ENCODE measurements around the gene ASTN2.

Gene ASTN2, protein sequence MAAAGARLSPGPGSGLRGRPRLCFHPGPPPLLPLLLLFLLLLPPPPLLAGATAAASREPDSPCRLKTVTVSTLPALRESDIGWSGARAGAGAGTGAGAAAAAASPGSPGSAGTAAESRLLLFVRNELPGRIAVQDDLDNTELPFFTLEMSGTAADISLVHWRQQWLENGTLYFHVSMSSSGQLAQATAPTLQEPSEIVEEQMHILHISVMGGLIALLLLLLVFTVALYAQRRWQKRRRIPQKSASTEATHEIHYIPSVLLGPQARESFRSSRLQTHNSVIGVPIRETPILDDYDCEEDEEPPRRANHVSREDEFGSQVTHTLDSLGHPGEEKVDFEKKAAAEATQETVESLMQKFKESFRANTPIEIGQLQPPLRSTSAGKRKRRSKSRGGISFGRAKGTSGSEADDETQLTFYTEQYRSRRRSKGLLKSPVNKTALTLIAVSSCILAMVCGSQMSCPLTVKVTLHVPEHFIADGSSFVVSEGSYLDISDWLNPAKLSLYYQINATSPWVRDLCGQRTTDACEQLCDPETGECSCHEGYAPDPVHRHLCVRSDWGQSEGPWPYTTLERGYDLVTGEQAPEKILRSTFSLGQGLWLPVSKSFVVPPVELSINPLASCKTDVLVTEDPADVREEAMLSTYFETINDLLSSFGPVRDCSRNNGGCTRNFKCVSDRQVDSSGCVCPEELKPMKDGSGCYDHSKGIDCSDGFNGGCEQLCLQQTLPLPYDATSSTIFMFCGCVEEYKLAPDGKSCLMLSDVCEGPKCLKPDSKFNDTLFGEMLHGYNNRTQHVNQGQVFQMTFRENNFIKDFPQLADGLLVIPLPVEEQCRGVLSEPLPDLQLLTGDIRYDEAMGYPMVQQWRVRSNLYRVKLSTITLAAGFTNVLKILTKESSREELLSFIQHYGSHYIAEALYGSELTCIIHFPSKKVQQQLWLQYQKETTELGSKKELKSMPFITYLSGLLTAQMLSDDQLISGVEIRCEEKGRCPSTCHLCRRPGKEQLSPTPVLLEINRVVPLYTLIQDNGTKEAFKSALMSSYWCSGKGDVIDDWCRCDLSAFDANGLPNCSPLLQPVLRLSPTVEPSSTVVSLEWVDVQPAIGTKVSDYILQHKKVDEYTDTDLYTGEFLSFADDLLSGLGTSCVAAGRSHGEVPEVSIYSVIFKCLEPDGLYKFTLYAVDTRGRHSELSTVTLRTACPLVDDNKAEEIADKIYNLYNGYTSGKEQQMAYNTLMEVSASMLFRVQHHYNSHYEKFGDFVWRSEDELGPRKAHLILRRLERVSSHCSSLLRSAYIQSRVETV (N-terminal part only)

DNA sequence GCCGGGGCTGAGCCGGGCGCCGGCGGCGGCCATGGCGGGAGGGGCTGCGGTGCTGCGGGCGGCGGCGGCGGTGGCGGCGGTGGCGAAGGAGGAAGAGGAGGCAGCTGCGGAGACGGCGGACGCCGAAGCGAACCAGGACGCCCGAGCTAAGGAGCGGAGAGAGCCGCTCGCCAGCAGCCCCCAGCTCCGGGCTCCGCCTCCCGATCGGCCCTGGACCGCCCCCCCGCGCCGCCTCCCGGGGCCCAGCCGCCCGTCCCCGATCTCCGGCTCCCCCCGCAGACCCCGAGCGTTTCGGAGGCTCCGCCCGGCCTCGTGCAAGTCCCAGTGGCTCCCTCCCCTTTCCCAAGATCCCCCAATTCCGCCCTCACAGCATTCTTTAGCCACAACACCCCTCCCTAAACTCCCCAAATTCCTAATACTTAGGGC is at the start of gene ASTN2:
Gene ASTN2, minus strand, starts transcription at position 152 of the 426 bp plus-strand sequence. Its CDS starts 119 bp downstream, at position 33.
- DNase-seq, result no peak

DNA sequence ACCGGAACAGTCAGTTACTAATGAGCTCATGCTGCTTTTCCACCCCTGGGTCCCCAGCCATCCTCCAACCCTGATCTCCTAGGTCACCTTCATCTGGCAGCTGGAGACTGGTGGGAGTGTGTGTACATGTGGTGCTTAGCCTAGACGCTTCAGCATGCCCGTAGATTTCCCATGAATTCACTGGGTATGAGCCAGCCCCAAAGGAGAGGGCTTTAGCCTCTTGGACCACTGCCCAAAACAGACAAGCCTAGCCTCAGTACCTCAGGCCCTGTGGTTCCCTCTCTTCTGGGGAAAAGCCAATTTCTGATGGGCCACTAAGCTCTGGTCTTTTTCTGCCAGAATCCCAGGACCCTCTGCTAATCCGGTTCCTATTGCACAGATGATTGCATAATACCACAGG is 48.0 kb upstream of the ASTN2 start:
- no peak for DNase-seq

DNA sequence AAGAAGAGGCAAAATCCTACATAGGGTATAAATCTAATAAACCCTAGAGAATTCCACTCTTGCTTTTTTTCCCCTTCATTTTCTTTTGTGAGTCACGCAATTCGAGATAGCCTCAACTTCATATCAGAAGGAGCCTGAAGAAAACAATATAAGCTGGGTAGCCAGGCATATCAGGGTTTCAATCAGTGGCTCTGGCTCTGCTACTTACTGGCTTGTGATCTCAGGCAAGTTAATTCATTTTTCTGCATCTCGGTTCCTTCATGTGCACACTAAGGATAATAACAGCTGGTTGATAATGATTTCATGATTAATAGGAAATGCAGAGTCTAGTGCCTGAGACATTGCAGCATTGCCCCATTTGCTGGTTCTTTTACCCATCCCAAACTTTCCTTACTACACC is 46.5 kb upstream of the ASTN2 start:
- DNase-seq, result no peak

DNA sequence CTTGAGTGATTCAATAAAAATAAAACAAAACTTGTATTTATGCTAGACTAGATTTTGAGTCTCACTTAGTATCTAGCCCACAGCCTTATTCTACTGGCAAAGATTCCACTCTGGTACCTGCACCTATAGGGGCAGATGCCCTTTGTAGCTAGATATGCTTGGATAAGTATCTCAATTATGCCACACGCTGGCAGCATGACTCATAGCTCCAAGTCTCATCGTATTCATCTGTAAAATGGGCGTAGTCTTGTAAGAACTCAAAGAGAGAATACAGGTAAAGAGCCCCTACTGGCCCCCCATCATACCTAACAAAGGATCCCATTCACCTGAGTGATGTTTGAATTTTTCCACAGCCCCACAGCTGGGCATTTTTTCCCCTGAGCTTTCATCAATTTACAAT is 45.9 kb upstream of the ASTN2 start:
- DNase-seq, result no peak

DNA sequence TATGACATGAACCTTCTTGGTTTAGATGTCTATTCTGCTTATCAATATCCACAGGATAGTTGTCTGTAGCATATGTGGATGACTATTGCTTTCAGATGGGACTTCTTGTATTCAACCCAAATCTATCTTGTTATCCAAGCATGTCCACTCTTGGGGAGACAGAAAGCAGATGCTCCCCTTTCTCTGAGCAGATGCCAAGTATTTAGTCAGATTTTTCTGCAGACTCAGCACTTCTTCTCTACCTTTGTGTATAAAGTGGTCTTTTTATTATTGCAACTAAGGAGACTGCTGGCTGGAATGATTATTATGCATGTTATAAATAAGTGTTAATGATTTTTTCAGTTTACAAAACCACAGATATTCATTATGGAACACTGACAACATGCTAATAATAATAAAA is 45.1 kb upstream of the ASTN2 start:
- no peak for DNase-seq

DNA sequence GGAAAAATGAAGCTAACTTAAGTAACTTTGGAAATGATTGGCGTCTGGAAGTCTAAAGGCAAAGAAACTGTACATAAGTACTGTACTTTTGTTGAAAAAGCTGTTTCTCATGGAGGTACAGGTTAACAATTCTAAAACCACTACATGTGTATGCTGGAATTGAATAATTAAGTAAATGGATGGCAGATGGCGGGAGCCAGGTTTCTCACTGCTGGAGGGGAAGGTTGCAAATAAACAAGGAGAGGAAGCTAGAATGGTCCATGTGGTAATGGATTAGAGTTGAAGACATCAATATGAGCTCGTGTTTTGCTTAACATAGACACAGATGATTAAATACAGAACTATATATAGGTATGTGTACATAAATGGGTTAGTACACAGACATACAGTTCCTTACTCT is 43.2 kb upstream of the ASTN2 start:
- DNase-seq, result no peak

DNA sequence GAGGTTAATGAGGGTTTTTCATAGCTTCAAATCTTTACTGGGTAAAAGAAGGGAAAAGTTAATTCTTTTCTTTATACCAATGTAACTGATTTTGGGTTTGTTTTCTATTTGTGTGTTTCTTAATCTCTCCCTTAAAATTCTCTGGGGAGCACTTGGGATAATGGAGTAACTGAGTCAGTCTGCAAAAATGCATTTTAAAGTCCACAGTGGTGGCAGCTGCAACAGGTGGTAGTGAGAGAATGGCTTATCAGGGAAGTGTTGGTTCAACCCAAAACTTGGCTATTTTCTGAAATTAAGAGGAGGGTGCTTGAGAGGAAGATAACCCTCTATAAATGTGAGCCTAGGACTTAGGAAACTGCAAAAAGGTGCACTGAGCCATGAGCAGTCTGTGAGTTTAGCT is 39.9 kb upstream of the ASTN2 start:
- no peak for DNase-seq

DNA sequence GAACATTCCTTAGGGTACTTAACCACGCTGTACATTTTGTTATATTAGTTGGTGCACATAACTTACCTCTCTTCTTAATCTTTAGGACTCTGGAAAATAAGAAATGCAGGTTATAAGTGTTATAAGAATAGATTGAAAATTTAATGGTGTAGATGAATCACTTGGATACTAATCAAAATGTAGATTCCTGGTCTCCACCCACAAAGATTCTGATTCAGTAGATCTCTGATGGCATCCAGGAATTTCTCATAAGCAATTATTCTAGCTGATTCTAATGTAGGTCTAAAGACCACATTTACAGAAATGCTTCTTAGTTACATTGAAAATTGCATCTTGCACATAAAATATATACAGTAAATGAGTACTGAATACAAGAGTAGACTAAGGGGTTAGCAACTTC is 38.9 kb upstream of the ASTN2 start:
- no peak for DNase-seq

DNA sequence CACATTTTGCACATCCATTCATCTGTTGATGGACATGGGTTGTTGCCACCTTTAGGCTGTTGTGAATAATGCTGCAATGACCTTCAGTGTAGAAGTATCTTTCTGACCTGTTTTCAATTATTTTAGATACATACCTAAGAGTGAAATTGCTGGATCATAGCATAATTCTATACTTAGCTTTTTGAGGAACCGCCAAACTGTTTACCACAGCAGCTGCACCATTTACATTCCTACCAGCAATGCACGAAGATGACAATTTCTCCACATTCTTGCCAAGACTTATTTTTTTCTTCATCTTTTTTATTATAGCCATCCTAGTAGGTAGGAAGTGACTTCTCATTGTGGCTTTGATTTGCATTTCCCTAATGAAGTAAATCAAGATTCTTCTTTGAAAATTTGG is 36.5 kb upstream of the ASTN2 start:
- DNase-seq, result no peak

DNA sequence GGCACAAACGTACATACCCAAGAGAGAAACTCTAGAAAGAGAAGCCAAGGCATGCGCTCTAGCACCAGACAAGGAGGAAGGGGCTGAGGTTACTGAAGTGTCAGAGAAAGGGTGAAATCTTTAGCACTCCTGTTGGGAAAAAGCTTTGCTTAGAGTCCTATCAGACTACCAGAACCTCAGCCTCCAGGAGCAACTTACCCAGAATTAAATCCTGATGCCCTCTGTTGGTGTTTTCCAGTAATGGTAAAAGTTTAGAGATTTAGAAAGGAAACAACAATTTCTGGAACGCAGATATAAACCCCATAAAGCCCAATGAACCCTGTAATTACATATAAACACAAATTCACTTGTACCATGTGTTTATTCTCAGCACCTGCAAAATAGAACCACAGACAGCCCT is 33.2 kb upstream of the ASTN2 start:
- DNase-seq, result no peak

DNA sequence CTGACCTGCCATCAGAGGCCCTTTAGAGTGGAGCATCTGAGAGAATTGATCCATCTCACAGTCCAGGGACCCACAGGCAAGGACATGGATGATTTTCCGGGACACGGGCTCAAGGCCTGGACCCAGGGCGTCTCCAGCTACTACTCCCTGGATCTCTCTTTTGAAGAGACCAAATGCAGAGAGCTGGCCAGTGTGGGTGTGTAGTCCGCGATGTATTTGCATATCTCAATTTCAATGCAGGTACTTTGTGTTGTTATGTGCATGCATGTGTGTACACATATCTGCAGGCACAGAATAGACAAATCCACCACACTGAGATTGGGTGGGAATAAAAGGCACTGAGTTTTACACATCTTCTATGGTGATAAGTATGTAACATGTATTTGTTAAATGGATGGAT is 30.8 kb upstream of the ASTN2 start:
- DNase-seq, result no peak

DNA sequence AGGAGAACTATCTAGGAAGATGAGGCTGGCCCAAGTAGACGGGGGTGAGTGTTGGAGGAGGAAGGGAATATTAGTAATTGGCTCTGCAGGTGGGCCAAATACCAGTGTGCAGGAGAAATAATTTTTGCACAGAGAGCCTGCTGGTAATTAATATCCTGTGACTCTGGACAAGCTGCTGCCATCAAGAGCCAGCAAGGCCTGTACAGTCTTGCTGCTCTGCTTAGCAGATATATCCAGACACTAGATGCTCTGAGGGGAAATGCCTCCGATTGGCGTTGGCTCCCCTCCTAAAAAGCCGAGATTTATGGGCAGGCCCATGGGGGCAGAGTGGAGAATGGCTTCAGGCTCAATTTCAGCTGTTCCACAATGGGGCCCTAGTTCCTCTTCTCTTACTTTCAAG is 29.6 kb upstream of the ASTN2 start:
- no peak for DNase-seq

DNA sequence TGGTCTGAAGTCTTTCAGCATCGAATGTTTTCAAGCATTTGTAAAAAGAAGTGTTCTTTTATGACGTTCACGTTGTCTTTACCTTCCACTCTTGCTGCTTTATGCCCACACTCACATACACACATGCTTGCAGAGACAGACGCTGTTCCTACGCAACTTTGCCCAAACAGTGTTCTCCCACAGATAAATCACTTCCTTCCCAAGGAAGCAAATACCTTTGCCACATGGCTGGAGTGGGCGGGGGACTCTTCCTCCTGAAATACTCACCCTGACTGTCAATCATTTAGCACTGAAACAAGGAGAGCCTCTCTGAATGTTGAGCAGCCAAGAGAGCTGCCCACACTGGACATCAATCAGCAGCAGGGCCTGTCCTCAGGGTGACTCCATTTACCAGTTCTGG is 22.4 kb upstream of the ASTN2 start:
- no peak for DNase-seq

DNA sequence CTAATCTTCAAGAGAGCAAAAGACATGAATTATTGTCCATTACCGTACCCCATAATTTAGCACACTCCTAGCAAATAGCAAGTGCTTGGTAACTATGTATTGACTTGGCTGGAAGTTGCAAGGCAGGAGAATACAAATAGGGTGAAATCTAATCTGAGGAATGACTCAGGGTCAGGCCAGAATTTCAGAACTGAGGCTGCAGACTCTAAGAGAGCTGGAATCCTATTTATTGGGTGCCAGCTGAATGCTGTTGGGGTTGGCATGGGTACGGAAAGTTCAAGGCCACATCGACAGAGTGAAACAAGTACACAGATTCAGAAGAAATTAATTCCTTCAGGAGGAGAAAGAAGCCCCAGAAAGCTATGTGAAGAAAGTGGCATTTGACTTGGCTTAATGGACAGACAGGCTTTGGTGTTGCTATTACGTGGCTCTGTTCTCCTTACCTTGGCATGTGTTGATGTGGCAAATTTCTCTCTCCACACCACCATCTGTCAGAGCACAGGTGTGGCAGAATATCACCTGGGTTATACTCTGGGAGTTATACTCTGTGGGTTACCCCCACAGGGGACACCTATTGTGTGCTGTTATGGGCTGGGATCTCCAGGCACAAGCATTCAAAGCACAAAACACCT is 20.9 kb upstream of the ASTN2 start:
- DNase-seq, result no peak

DNA sequence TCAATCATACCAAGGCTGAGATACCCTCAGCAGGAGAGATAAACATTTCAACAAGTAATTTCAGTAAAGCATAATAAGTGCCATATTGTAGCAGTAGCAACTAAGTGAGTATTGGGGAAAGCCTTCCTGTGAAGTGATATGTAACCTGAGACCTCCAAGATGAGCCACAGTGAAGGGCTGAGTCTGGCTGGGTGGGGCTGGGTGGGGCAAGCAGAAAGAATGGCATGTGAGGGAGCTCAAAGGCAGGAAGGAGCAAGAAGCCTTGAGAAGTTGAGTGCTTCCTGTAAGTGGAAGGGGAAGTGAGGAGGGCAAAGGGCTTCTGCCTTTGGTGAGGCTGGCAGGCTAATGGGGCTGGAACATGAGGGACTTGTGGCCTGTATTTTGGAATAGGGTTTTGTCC is 19.7 kb upstream of the ASTN2 start:
- DNase-seq, result no peak

DNA sequence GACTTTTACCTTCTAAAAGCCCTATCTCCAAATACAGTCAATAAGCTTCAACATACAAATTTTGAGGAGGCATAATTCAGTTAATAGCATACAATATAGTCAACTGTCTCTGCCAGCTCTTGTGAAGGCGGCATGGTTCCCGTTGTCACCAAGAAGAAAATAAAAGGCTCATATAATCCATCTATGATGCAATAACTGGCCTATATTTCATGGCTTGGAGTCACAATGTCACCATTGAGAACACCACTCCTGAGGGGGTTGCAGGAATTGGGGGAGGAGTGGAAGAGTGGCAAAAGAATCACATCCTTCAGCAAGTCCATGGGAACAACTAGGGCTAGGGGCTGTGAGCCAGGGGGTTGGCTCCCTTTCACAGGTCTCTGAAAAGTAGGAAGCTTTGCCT is 16.0 kb upstream of the ASTN2 start:
- no peak for DNase-seq

DNA sequence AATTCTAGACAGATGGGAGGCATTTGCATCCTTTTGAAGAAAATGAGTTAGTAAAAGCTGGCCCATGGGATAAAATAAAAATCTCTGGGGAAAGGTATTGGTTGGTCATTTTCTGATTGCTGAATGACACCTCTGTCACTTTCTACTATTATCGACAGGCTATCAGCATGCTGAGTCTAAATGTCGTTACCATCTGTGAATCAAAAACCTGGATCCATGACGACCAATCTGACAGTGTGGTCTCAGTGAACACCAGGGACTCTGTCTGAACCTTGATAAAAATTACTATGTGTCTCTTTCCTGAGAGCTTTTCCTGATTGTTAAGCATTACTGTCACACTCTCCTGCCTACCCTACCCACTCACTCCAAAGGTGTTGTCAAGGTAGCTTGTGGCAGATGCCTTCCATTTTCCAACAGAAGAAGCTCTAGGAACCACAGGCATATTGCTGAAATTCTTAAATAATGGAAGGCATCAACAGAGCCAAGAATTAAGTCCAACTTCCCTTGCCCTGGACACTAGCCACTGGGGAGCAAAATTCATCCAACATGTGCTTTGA is 12.6 kb upstream of the ASTN2 start:
- DNase-seq, result no peak

DNA sequence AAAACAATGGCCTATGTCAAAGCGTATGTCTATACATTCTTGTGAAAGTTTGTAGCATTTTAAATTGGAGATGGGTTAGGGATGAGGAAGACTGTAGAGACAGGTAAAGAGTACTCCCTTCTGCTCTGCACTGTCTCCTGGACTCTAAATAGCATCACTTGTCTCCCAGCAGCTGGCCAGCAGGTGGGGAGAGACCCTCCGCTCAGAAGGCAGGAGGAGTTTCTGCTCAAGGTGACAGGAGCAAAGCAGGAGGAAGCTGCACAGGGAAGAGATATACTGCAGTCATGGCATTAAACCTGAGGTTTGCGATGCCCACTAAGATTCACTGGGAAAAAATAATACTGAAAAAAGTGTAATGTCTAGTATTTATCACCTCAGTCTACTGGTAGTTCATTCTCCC is 10.7 kb upstream of the ASTN2 start:
- no peak for DNase-seq

DNA sequence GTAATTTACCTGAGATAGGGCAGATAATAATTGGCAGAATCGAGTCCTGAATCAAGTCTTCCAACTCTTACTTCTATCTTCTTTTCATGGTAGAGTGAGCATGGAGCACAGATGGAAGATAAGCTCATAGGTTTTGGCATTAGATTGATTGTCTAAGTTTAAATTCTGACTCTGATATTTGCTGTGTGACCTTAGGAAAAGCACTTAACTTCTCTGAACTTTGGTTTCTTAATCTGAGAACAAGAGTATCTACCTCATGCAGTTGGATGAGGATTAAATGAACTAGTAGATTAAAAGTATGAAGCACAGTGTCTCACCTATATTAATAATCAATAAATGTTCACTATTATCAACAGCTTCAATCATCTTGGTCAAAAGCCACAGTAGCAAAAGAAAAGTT is 9.4 kb upstream of the ASTN2 start:
- no peak for DNase-seq

DNA sequence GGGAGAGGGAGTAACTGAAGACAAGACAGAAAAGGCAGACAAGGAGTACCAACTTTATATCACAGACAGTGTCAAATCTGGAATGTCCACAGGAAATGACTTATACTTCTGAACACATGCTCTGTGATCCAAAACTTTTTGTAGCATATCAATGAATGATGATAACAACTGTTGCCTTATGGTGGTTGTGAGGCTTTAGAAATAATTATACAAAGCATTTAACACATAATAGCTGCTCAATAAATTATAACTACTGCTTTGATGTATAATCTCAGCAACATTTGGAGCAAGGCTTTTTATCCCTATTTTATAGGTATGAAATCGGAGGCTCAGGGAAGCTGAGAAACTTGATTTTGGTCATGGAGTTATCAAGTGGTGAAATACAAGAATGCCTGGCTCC is 3.3 kb upstream of the ASTN2 start:
- no peak for DNase-seq

DNA sequence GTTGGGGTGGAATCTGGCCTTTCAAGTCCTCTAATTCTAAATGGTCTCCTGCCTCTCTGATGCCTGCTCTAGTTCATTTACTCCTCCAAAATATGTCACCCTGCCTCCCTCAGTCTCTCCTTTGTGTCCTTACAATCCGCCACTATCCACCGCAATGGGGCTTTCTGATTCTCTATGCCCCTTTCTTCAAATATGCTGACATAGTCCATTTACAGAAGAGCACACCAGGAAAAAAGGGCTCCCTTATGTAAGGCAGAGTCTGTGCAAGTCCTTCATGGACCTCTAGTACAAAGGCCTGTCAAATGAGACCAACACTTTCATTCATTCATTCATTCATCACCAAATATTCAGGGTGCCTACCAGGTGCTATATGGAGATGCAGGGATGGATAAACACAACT is 2.0 kb upstream of the ASTN2 start:
- DNase-seq, result no peak

DNA sequence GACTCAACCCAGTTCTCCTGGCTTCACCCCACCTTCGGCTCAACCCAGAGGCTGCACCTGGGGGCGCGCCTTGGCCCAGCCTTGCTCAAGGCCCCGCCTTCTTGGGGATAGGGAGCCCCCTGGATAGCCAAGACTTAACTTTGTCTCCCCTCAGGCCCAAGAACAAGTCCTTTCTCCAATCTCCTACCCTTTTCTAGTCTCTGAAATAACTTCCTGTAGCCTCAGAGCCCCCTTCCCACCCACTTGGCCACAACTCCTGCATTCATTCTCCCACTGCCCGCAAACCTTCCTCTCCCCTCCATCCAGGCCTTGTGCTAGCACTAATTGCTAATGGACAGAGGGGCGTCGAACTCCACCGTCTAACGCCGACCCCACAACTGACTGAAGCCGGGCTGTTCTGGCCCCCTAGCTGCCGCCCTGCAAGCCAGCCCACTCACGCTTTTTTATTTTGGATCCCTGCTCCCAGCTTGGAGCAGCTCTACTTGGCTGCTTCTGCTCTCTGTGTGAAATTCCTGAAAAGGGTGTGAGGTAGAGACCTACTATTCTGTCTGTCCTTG is 579 bp upstream of the ASTN2 start:
- DNase-seq, result no peak
